HTERT RPE-1 (cell line): ENCODE data around the gene NEK5.
"Not testable (repeated sequence)": the region's sequence is repeated elsewhere in the genome, so short reads cannot be mapped to it uniquely, and the experiment has no call there.

ENCODE experiments used
- in situ Hi-C: fragments of 300-500 bp; cut with MboI; formaldehyde crosslinking; loops from 4 replicates; pipeline ENCODE4 v1.14.3; 2020; ENCODE audit warnings: low sequenced_read_pairs

Gene NEK5

DNA sequence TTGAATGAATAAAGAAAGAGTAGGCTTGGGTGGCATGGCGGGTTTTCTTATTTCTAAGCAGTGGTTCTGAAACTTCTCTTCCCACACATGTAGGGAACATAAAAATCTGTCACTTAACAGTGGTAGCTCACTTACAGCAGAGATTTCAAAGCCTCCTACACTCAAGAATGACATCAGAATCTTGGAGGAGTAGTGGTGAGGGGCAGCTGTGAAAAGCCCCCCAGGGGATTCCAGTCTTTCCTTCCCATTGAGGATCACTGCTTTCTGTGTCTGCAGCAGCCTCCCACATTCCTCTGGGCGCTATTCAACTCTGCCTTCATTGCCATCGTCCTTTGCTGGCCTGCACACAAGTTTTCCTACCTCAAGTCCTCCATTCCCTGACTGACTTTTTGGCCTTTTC, 8.6 kb upstream of the NEK5 start:
- in situ Hi-C loops = no loop called here

DNA sequence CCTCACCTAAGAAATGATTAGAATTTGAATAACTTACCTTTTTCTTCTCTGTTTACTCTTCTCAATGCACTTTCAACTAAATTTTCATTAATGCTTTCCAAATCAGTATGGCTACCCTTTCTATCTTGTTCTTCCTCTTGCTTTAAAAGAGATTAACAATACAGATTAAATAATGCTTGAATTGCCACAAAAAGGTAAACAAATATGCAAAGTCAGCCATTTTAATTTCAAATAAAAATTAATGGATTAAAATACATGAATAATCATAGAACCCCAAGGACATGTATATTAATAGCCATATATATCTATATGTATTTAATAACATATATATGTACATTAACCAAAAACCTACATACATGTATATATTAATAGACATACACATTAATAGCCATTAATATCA, 7.9 kb upstream of the NEK5 start:
- in situ Hi-C loops = no loop called here

DNA sequence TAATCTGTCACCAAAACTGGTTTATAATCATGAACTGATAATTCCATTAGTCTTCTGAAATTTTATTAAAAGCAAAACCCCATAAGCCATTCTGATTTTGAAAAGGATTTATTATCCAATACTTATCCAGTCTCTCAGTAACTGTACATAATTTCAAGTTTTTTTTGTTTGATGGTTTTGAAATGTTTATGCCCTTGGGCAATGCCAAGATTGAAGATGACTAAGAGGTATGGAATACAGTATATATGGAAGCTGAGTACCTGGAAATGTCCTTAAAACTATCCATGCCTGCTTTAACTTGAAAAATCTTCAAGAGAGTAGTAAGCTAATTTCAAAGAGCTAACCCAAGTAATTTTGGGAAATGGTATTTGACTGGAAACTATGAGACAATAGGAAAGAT, 1.8 kb upstream of the NEK5 start:
- in situ Hi-C loops = no loop called here

DNA sequence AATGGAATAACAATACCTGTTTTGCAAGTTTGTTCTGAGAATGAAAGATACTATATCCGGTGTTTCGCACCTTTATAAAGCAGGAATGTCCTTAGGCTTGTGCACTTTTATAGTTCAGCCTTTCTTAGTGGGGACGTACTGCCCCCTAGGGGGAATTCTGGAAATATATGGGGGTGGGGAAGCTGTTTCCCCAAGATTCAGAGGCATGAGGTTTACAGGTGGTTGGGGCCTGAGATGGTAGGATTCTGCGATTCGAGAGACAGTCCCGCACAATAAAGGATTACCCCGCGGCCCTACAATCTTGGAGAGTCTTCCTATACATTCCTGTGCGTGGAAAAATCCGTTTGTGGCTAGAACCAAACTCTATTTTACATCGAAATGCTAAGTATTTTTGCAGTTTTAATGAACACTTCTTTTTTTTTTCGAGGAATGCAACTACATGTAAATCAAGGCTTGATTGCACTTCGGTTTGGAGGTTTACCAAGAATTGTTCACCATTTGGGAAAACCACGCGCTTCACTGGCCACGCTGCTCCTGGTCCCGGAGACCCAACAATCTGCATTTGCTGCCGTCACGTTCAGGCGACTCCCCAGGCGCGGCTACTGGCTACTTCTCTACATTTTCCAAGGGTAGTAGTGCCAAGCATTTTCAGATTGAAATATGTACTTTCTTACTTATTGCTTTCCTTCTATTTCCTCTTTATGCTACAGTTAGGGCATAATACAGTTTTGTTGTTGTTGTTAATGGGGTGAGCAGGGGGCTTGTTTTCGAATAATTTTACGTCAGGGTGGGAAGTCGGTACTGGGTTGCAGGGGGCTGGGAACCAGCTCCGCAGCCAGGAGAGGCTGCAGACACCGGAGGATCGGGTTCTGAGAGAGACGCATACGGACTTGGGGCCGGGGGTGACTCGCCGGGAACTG, 830 bp downstream of the NEK5 start:
- in situ Hi-C loops = no loop called here

DNA sequence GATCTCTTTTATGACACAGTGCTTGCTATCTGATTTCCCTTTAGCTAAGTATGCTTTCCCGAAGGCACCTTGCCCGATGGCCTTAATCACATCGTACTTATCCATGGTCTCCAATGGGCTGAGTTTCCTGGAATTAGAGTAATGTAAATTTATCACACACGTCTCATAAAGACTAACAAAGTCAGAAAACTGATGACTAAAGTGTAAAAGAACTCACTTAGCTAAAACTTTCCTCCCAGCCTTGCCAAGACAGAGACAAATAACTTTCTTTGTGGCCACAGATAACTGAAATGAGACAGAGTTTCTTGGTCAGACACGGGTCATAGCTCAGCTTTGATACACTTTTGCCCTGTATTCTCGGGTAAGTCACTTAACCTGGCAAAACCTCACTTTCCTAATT, 1.5 kb downstream of the NEK5 start:
- in situ Hi-C loops = no loop called here

DNA sequence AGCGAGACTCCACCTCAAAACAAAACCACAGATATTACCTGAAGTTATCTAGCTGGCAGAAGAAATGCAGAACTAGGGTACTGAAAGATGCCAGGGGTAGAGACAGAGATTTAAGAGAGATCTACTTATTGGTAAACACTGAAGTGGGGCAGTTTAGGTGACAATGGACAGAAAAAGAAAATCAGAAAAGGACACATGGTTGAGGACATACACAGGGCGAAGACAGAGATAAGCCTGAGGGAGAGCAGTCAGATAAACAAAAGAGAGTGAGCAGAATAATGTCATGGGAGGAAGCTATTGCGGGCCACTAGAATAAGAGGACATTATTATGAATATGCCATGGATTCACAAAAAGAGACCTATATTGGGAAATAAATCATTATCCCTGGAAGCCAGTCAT, 3.3 kb downstream of the NEK5 start:
- in situ Hi-C loops = no loop called here

DNA sequence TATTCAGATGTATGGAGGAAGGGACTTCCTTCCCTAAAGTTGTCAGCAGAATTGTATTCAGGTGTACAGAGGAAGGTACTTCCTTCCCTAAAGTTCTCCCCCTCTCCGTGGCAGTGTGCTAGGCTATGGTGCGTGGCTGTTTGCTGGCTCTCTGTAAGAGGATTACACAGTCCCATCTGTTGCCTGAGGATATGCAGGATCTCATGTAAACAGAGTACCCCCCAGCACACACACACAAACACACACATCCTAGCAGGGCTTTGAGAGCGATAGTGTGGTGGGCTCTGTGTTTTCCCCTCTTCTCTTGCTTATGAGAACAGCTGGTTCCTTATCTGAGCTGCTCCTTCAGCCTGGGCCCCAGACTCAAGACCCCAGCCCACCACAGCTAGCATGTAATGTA, 10.3 kb downstream of the NEK5 start:
- in situ Hi-C loops = no loop called here

DNA sequence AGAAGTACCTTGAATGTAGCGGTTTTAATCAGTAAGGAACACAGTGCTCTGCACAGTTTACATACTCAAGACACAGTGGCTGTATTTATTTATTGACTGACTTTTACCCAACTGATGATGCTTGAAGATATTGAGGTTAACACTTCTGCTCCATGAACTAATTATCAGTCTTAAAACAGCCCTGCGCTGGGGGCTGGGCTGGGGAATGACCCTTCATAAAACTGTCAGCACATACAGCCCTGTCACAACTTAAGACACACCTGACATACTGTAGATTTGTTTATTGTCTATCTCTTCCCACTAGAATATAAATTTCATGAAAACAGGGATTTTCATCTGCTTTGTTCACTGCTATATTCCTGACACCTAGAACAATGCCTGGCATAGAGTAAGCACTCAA, 10.8 kb downstream of the NEK5 start:
- in situ Hi-C loops = no loop called here

DNA sequence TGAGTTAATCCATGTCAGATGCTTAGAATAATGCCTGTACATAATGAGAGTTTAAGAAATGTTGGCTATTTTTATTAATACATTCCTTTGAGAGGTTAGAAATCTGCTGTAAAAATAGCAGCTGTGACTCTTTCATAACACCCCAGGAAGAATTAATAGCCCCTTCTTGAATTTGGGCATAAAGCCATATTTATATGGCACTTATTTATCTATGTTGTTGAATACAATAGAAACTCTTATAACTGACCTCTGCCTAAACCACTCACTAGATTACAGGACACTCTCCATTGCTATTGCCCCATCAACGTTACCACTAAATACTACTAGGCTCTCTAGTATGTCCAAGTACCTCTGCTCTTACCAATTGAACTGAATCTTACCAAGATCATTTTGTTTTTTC, 16.3 kb downstream of the NEK5 start:
- in situ Hi-C loops = no loop called here

DNA sequence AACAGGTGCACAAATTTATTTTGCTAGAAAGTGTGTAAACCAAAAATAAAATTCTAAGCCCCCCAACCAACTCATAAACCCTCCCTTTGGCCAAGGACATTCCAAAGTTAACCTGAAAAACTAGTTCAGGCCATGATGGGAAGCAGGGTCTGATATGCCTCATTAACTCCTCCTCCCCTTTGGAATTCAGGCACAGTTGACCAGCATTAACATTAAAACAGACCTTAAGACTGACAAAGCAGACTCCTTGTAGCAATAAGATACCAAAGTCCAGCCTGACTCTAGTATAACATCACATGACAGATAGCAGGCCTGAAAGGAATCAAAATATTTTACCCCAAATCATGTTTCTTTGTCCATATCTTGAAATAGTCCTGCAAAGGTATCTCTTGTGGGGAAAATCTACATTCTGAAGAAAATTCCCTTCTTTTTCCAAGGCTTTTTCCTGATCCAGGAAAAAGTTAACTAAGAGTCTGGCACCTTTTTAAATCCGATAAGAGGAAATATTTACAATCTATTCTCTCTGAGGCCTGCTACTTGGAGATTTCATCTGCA, 19.7 kb downstream of the NEK5 start:
- in situ Hi-C loops = no loop called here

DNA sequence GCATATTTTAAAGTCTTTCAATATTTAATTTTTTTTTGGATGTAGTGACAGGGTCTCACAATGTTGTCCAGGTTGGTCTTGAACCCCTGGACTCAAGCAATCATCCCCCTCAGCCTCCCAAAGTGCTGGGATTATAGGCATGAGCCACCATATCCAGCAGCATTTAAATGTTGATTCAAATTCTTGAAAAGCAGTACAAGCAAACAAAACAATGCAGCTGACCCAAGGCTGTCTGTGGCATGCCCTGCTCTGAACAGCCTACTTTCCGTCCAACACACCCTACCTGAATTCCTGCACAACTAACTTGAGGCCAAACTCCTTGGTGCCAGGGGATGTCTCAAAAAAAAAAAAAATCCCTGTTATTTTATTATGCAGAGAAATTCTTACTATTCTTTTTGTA, 23.0 kb downstream of the NEK5 start:
- in situ Hi-C loops = no loop called here

DNA sequence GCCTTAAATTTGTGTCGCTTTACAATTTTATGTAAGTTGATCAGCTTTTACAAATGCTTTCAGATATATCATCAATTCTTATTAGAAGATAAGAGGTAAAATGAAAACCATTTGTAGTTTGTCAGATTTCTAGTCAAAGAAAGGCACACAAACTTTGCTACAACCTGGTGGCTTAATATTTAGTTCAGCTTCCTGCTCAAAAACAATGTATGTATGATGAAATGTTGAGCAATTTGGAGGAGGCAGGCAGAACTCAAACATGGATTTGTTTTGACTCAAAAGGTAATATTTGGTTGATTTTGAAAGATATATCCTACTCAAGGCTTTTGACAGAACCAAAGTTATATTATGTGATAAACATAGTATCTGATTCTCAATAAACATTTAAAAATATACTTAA, 24.2 kb downstream of the NEK5 start:
- in situ Hi-C loops = no loop called here

DNA sequence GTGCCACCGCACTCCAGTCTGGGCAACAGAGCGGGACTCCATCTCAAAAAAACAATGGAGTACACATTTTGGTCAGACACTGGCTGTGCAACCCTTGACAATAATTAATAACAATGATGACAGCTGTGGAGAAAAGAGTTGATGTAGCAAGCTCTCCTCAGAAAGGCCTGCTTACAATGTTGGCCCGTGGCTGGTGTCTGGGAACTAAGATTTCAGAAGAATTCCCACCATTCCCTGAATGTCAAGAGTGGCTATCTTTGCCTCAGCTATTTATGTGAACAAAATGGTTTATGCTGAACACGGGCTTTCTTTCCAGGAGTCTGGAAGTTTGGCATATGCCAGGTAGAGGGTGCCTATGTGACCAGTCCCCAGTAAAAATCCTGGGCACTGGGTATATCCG, 25.5 kb downstream of the NEK5 start:
- in situ Hi-C loops = no loop called here

DNA sequence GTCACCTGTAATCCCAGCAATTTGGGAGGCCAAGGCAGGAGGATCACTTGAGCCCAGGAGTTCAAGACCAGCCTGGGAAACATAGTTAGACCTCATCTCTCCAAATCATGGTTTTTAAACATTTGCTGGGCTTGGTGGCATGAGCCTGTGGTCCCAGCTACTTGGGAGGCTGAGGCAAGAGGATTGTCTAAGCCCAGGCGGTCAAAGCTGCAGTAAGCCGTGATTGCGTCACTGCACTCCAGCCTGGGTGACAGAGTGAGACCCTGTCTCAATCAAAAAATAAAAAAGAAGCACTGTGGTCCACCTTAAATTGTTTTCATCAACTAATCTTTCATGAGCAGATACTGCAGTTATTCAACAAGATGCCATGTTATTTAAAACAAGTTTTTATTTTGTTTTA, 26.4 kb downstream of the NEK5 start:
- in situ Hi-C loops = not testable (repeated sequence)

DNA sequence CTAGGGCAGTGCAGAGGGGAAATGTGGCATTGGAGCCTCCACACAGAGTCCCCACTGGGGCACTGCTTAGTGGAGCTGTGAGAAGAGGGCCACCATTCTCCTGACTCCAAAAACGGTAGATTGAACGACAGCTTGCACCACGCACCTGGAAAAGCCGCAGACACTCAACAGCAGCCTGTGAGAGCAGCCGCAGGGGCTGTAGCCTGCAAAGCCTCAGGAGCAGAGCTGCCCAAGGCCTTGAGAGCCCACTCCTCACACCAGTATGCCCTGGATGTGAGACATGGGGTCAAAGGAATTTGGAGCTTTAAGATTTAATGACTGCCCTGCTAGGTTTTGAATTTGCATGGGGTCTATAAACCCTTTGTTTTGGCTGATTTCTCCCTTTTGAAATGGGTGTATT, 31.7 kb downstream of the NEK5 start:
- in situ Hi-C loops = no loop called here

DNA sequence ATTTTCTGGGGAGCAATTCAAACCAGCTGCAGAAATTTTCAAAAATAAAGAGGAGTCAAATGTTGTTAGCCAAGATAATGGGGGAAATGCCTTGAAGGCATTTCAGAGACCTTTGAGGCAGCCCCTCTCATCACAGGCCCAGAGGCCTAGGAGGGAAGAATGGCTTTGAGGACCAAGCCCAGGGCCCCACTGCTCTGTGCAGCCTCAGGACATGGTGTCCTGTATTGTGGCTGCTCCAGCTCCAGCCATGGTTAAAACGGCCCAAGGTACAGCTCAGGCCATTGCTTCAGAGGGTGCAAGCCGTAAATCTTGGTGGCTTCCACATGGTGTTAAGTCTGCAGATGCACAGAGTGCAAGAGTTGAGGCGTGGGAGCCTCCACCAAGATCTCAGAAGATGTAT, 32.1 kb downstream of the NEK5 start:
- in situ Hi-C loops = no loop called here

DNA sequence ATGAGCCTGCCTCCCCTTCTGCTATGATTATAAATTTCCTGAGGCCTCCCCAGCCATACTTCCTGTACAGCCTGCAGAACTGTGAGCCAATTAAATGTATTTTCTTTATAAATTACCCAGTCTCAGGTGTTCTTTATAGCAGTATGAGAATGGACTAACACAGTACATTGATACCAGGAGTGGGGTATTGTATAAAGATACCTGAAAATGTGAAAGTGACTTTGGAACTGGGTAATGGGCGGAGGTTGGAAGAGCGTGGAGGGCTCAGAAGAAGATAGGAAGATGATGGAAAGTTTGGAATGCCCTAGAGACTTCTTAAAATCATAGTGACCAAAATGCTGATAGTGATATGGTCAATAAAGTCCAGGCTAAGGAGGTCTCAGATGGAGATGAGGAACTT, 32.8 kb downstream of the NEK5 start:
- in situ Hi-C loops = no loop called here

DNA sequence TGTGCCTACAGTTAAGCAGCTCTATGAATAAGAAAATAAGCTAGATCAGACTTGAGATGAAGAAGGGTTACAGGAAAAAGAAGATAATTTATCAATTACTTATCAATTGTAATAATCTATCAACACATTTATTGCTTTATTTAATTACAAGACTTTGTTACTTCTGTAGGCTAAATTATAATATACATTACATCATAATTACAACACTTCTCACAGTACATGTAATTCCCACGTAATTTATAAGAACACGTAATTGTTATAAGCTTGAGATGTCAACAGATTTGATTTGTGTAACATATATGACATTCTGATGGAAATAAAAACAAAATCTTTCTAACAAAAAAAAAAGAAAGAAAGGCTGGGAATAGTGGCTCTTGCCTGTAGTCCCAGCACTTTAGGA, 36.8 kb downstream of the NEK5 start:
- in situ Hi-C loops = no loop called here

DNA sequence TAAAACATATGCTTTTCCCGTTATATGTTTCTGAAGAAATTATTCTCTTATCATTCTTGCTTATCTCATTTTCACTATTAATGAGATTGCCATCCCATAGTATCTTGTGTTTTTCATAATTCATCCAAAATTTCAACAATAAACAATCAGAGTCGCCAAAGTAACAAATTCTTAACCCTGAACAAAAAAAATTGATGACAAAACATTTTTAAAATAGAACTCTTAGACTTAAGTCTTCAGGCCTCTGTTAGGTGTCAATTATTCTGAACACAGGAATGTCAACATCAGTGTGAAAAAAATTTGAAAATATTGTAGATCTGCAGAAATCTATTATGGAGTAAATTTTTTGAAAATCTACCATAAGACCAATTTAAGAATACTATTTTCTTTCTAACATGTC, 37.4 kb downstream of the NEK5 start:
- in situ Hi-C loops = no loop called here

DNA sequence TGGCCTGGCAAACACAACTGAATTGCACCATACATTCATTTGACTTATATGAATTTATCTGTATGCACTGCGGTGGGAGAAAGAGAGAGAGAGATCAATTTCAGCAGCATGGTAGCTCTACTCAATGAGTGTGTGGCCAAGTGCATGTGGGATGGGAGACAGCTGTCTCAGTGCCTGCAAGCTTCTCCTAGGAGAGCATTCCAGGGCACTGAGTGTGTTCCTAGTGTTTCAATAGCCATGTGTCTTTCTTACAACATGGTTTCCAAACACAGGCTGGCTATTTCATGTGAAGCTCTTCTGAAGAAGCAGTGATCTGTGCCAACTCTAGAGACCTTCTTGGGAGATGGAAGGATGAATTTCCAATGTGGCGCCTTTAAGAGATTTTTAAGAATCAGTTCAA, 43.5 kb downstream of the NEK5 start:
- in situ Hi-C loops = no loop called here

DNA sequence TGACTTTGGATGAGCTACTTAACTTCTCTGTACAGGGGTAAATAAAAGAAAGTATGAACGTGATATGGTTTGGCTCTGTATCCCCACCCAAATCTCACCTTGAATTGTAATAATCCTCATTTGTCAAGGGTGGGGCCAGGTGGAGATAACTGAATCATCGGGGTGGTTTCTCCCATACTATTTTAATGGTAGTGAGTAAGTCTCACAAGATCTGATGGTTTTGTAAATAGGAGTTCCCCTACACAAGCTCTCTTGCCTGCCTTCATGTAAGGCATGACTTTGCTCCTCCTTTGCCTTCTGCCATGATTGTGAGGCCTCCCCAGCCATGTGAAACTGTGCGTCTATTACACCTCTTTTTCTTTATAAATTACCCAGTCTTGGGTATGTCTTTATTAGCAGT, 43.9 kb downstream of the NEK5 start:
- in situ Hi-C loops = not testable (repeated sequence)

DNA sequence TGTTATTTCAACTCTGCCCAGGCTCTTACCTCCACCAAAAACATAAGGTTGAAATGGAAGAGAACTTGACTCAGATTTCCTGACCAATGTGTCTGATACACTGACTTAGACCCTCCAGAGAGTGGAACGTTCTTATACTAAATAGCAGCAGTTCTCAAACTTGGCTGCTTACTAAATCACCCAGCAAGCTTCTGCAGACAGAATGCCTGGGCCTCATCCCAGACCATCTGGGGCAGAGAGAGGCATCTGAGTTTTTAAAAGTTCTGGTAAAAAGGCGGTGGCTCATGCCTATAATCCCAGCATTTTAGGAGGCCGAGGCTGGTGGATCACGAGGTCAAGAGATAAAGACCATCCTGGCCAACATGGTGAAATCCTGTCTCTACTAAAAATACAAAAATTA, 46.3 kb downstream of the NEK5 start:
- in situ Hi-C loops = no loop called here

DNA sequence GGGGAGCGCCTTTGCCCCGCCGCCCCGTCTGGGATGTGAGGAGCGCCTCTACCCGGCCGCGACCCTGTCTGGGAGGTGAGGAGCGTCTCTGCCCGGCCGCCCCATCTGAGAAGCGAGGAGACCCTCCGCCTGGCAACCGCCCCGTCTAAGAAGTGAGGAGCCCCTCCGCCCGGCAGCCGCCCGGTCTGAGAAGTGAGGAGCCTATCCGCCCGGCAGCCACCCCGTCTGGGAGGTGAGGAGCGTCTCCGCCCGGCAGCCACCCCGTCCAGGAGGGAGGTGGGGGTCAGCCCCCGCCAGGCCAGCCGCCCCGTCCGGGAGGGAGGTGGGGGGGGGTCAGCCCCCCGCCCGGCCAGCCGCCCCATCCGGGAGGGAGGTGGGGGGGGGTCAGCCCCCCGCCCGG, 49.0 kb downstream of the NEK5 start:
- in situ Hi-C loops = not testable (repeated sequence)
